Lower leg skin (tissue), 3 donors: ENCODE measurements around the gene DHX36.

Source experiments
- CTCF ChIP-seq, 3 donors: fragments of 450-650 bp; IDR thresholded peaks; one replicate each; pipeline ENCODE4 v1.5.1; 2016; ENCODE audit warnings: antibody characterized with exemption in 3 of 3, mild to moderate bottlenecking in 3 of 3, moderate library complexity in 2 of 3
- POLR2A ChIP-seq, 2 donors: fragments of 450-650 bp; IDR thresholded peaks; one replicate each; pipeline ENCODE4 v1.6.1; 2016 to 2017; ENCODE audit warnings: antibody characterized with exemption in 2 of 2, mild to moderate bottlenecking in 1 of 2, moderate library complexity in 1 of 2

- TF ChIP-seq POLR2A (IDR thresholded peaks at IDR 0.05) (no peak), CTCF (IDR thresholded peaks at IDR 0.05) (no peak)
Observed at GRCh38 chr3:154316974-154317767, 7.1 kb downstream of the DHX36 start.
